ENCODE measurements around the gene FAM107B.
"Not testable (repeated sequence)": the region's sequence is repeated elsewhere in the genome, so short reads cannot be mapped to it uniquely, and the experiment has no call there.

FAM107B gene

DNA sequence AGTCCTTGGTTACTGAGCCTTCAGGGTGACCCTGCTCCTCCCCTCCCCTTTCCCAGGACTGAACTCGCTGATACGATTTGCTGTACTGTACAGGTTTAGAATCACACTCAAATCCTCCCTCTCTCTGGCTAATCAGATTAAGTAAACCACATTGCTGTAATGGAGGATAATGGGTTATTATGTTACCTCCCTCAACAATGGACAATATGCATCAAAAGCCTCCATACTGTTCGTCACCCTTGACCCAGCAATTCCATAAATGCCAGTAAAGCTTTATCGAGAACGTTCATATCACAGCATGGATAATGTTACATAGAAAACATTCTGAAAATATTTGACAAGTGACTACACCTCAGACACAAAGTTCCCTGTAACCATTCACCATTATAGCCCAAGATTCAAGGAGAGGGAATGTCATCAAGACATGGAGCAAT is 61.7 kb downstream of the FAM107B start:
- H3K4me3 ChIP-seq (ENCODE audit: low read depth, low read length): no peak overlapping the region
- TF ChIP-seq, protein P1, sequence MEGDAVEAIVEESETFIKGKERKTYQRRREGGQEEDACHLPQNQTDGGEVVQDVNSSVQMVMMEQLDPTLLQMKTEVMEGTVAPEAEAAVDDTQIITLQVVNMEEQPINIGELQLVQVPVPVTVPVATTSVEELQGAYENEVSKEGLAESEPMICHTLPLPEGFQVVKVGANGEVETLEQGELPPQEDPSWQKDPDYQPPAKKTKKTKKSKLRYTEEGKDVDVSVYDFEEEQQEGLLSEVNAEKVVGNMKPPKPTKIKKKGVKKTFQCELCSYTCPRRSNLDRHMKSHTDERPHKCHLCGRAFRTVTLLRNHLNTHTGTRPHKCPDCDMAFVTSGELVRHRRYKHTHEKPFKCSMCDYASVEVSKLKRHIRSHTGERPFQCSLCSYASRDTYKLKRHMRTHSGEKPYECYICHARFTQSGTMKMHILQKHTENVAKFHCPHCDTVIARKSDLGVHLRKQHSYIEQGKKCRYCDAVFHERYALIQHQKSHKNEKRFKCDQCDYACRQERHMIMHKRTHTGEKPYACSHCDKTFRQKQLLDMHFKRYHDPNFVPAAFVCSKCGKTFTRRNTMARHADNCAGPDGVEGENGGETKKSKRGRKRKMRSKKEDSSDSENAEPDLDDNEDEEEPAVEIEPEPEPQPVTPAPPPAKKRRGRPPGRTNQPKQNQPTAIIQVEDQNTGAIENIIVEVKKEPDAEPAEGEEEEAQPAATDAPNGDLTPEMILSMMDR (IDR thresholded peaks at IDR 0.05; ENCODE audit: low read depth, low read length): no peak

- not testable (repeated sequence) for H3K4me3 ChIP-seq (ENCODE audit: low read depth, low read length)
These were observed 65.4 kb downstream of the FAM107B start for GRCh38 chr10:14709344-14709743.

GRCh38 chr10:14707481-14707880 is 67.2 kb downstream of the FAM107B start:
- TF ChIP-seq, protein P1 (IDR thresholded peaks at IDR 0.05; ENCODE audit: low read depth, low read length): no peak
- H3K4me3 ChIP-seq (ENCODE audit: low read depth, low read length): no peak overlapping the region

DNA sequence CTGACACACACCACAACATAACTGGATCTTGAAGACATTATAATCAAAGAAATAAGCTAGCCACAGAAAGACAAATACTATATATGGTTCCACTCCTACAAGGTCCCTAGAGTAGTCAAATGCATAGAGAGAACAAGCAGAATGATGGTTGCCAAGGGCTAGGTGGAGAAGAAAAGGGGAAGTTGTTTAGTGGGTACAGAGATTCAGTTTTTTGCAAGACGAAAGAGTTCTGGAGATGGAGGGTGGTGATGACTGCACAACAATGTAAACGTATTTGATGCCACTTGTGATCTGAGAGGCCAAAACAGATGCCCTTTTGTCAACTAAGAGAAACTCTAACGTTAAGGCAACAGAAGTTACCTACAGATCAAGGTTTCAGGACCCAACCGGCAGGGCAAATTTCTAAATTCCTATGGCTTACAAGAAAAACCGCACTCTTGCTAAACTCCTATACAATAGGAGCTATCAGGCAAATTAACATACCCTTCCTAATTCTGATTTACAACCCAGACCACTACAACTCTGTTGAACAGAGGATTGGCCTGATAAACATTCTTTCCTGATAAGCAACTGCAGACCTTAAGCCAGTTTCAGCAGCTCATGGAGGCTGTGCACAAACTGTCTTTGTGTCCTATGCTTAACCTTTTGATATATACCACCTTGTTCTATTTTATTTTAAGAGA is 69.0 kb downstream of the FAM107B start:
- TF ChIP-seq, protein P1 (IDR thresholded peaks at IDR 0.05; ENCODE audit: low read depth, low read length): no peak
- H3K4me3 ChIP-seq (ENCODE audit: low read depth, low read length): no peak overlapping the region

DNA sequence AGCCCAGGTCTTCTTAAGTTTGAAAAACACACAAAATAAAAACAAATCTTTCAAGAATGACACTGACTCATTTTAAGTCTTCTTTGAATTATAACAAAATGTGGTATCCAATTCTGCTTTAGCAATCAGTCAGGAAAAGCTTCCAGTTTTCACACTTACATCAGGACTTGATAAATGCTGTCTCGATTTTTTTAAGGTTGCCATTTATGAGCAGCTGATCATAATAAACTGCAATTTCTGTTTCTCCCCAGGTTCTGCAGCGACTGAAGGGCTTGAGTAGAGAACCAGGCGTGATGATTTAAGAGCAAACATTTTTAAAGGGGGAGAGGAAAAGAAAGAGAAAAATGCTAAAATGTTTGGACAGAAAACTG is 71.1 kb downstream of the FAM107B start:
- TF ChIP-seq, protein P1 (IDR thresholded peaks at IDR 0.05; ENCODE audit: low read depth, low read length): no peak
- no peak overlapping the region for H3K4me3 ChIP-seq (ENCODE audit: low read depth, low read length)

- TF ChIP-seq, protein P1 (IDR thresholded peaks at IDR 0.05; ENCODE audit: low read depth, low read length): no peak
- H3K4me3 ChIP-seq (ENCODE audit: low read depth, low read length): no peak overlapping the region
These were observed 73.2 kb downstream of the FAM107B start for GRCh38 chr10:14701466-14701865.

GRCh38 chr10:14700546-14700945 is 74.2 kb downstream of the FAM107B start:
- TF ChIP-seq, protein P1 (IDR thresholded peaks at IDR 0.05; ENCODE audit: low read depth, low read length): no peak
- no peak overlapping the region for H3K4me3 ChIP-seq (ENCODE audit: low read depth, low read length)

- H3K4me3 ChIP-seq (ENCODE audit: low read depth, low read length): no peak overlapping the region
- TF ChIP-seq, protein P1 (IDR thresholded peaks at IDR 0.05; ENCODE audit: low read depth, low read length): no peak
These were observed 75.2 kb downstream of the FAM107B start for GRCh38 chr10:14699482-14699881.

All from WI38 (cell line).